ENCODE data around the gene AKAP11. TPM values are rescaled to one million over a fixed set of nuclear protein-coding genes. Genes with fewer than 3 reads are reported as not detected.

The AKAP11 gene
- total and polyA plus RNA-seq, 9 donors = 10.0 to 41.0 (median 32.4) TPM

GRCh38 chr13:42260903-42261654 is 10.9 kb upstream of the AKAP11 start:
- TF ChIP-seq POLR2A (IDR thresholded peaks at IDR 0.05) = no peak
- TF ChIP-seq CTCF (IDR thresholded peaks at IDR 0.05) = no peak
- TF ChIP-seq EP300 (IDR thresholded peaks at IDR 0.05) = no peak

GRCh38 chr13:42266473-42266872 is 5.5 kb upstream of the AKAP11 start:
- H3K9me3 ChIP-seq = no peaks in the 10 kb centered on the region
- no peak for TF ChIP-seq POLR2A (IDR thresholded peaks at IDR 0.05)
- no peak for TF ChIP-seq CTCF (IDR thresholded peaks at IDR 0.05)
- TF ChIP-seq EP300 (IDR thresholded peaks at IDR 0.05) = no peak
- H3K4me1 ChIP-seq (ENCODE audit: insufficient read depth) = peaks cover 2% of the 10 kb centered on the region
- DNase-seq = no peak
- no peak overlapping the region for H3K27ac ChIP-seq
- no peak overlapping the region for H3K4me3 ChIP-seq
- no peaks in the 10 kb centered on the region for H3K27me3 ChIP-seq
- intact Hi-C loops (cut with DNase I) = no loop called here
- H3K36me3 ChIP-seq = no peaks in the 10 kb centered on the region
- WGBS, 3 donors = 33 to 44% (median 38%) methylated on average over 3 of the region's 3 CpGs

More at GRCh38 chr13:42260903-42261654, 10.9 kb upstream of the AKAP11 start:
- H3K27ac ChIP-seq = no peak overlapping the region
- no peak overlapping the region for H3K4me3 ChIP-seq
- DNase-seq = no peak
- intact Hi-C loops (cut with DNase I) = no loop called here
- H3K36me3 ChIP-seq = no peaks in the 10 kb centered on the region
- no peaks in the 10 kb centered on the region for H3K27me3 ChIP-seq
- H3K9me3 ChIP-seq = no peaks in the 10 kb centered on the region
- no peaks in the 10 kb centered on the region for H3K4me1 ChIP-seq (ENCODE audit: insufficient read depth)
- 82 to 92% (median 82%) methylated on average over 8 of the region's 8 CpGs for WGBS, 3 donors

- DNase-seq = no peak
- Histone ChIP-seq H3K36me3 (no peaks in the 10 kb centered on the region), H3K4me3 (no peak overlapping the region), H3K9me3 (no peaks in the 10 kb centered on the region), H3K27ac (no peak overlapping the region), H3K4me1 (ENCODE audit: insufficient read depth) (peaks cover 6% of the 10 kb centered on the region), H3K27me3 (no peaks in the 10 kb centered on the region)
- 91 to 96% (median 96%) methylated on average over 6 of the region's 6 CpGs for WGBS, 3 donors
- intact Hi-C loops (cut with DNase I) = no loop called here
- no peak for TF ChIP-seq EP300 (IDR thresholded peaks at IDR 0.05)
- TF ChIP-seq POLR2A (IDR thresholded peaks at IDR 0.05) = no peak
- TF ChIP-seq CTCF (IDR thresholded peaks at IDR 0.05) = no peak
These were observed 1.6 kb upstream of the AKAP11 start for GRCh38 chr13:42270160-42270856.

GRCh38 chr13:42270857-42271215 is 1.1 kb upstream of the AKAP11 start:
- DNase-seq = no peak
- intact Hi-C loops (cut with DNase I) = no loop called here
- Histone ChIP-seq H3K4me1 (ENCODE audit: insufficient read depth) (peaks cover 6% of the 10 kb centered on the region), H3K9me3 (no peaks in the 10 kb centered on the region), H3K4me3 (peak overlapping the region; percentile 97), H3K27ac (peak overlapping the region in 1 of 2 donors; percentile 83), H3K36me3 (no peaks in the 10 kb centered on the region), H3K27me3 (no peaks in the 10 kb centered on the region)
- WGBS, 3 donors = 55 to 60% (median 55%) methylated on average over 6 of the region's 6 CpGs
- TF ChIP-seq CTCF (IDR thresholded peaks at IDR 0.05) (no peak), EP300 (IDR thresholded peaks at IDR 0.05) (no peak), POLR2A (IDR thresholded peaks at IDR 0.05) (no peak)

All from ovary (tissue), 9 donors.